GM21529 (cell line): Measurements from ENCODE around the gene SELENOW.

Experiments used
- ATAC-seq: cut with Tn5 transposase; IDR thresholded peaks from one replicate; pipeline ENCODE4 v1.9.1; 2021; ENCODE audit not compliant: unreplicated experiment

Gene SELENOW

DNA sequence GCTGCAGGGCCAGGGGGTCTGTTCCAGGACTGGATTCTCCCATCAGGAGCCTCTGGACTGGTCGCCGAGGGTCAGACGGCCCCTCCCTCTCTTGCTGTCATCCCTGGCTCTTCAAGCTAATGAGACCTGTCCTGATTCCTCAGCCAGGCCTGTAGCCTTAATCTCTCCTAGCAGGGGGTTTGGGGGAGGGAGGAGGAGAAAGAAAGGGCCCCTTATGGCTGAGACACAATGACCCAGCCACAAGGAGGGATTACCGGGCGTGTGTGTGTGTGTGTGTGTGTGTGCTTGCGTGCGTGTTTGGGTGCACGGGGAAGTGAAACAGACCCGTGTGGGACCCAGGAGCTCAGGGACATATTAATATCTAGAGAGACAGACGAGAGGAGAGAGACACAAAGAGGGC, 41.4 kb downstream of the SELENOW start:
- ATAC-seq, result no peak

GRCh38 chr19:47820410-47820809, 41.9 kb downstream of the SELENOW start:
- ATAC-seq, result no peak

DNA sequence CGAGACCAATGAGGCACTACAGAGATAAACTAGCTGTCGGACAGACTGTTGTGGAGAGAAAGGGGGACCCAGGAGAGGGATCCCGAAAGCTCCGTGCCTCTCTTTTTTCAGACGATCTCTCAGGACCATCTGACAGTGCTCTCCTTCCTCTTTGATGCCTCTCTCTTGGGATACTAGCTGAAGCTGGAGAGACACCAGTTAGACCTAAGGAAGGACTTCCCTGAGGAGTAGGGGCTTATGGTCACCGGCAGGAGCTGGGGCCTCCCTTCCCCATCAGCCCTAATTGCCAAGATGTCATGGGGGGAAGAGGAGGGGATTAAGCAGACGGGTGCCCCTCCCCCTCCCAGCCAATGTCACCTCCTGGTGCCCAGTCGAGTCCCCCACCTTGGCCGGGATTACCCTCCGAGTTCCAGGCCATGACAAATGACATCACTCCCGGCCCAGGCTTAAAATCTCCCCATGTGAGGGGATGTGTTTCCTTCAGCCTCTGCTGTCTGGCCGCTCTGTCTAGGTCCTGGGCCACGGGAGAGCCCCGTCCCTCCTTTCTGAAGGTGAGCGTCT, 43.0 kb downstream of the SELENOW start, which contains the start of gene CRX:
TSS of gene CRX (plus strand) at position 478 of the 561 bp plus-strand sequence. CDS start 12,507 bp downstream, outside the sequence.
- ATAC-seq, result no peak

DNA sequence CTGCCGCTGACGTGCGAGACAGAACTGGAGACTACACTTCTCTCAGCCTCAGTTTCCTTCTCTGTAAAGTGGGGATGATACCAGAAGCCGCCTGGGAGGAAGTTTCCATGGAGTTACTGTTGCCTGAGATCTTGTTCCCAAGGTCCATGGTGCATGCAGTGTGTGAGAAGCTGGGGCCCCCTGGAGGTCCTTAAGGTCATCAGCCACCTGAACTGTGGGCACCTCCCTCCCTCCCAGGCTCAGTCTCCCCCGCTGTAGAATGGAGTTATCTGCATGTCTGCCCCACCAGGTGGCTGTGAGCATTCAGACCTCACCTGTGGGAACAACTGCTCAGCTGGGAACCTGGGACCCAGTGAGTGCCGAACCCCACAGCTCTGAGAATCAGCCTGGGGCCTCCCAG, 45.9 kb downstream of the SELENOW start:
- no peak for ATAC-seq

GRCh38 chr19:47826800-47827199, 48.3 kb downstream of the SELENOW start:
- ATAC-seq, result no peak

DNA sequence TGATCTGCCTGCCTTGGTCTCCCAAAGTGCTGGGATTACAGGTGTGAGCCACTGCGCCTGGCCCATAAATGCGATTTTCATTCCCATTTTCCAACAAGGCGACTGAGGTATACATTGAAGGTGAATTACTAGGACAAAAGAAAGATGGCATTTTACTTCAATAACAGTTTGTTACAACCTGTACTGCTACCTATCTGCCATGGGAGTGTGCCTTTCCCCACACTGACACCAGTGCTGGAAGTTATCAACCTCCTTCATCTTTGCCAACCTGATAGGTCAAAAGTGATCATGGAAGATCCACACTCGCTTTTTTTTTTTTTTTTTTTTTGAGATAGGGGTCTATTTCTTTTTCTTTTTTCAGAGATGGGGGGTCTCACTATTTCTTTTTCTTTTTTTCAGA, 54.2 kb downstream of the SELENOW start:
- no peak for ATAC-seq
